H1 (cell line): ENCODE measurements around the gene HES7. TPM values are rescaled to one million over a fixed set of nuclear protein-coding genes. Genes with fewer than 3 reads are reported as not detected.

ENCODE experiments used
- CHD7 ChIP-seq: fragments of 300-600 bp; sonication (generic); IDR thresholded peaks from 2 replicates; pipeline ENCODE4 v1.7.1; 2012; ENCODE audit warnings: low read length, moderate library complexity, mild to moderate bottlenecking, inconsistent platforms; ENCODE audit not compliant: insufficient replicate concordance
- CTCF ChIP-seq, 3 experiments: IDR thresholded peaks; 1 replicate in 2 of 3; 2 replicates in 1 of 3; pipeline versions ENCODE4 v1.5.1 to v1.6.1; 2011; ENCODE audit warnings: low read length in 3 of 3, mild to moderate bottlenecking in 3 of 3, inconsistent platforms in 2 of 3, low read depth in 1 of 3, moderate library complexity in 1 of 3; ENCODE audit not compliant: insufficient read depth in 1 of 3; ENCODE audit errors: control extremely low read depth in 1 of 3
- FOSL1 ChIP-seq: IDR thresholded peaks from 2 replicates; pipeline ENCODE4 v1.6.1; 2011; ENCODE audit warnings: mild to moderate bottlenecking, low read depth, low read length, moderate library complexity; ENCODE audit not compliant: insufficient read depth
- JUND ChIP-seq: IDR thresholded peaks from 2 replicates; pipeline ENCODE4 v1.6.1; 2011; ENCODE audit warnings: mild to moderate bottlenecking, improper control_type of control experiment, low read length
- MAX ChIP-seq: IDR thresholded peaks from 2 replicates; pipeline ENCODE4 v1.6.1; 2012; ENCODE audit warnings: inconsistent platforms
- RAD21 ChIP-seq, 2 experiments: IDR thresholded peaks in 1 of 2; conservative IDR thresholded peaks in 1 of 2; 2 replicates each; pipeline ENCODE4 v1.6.1; 2011; ENCODE audit warnings: low read depth in 2 of 2, low read length in 2 of 2, improper control_type of control experiment in 1 of 2, inconsistent platforms in 1 of 2, mild to moderate bottlenecking in 1 of 2, moderate library complexity in 1 of 2
- polyA plus RNA-seq, 7 experiments: library from polyadenylated mRNA; depleted of rRNA in 3 of 7; stranded (reverse) in 5 of 7; unstranded in 2 of 7; fragments of >200 nt in 5 of 7; fragments of 200-250 nt in 2 of 7; gene quantifications; 1 replicate in 5 of 7; 2 replicates in 1 of 7; 4 replicates in 1 of 7; pipeline versions ENCODE4 v1.2.1 to v1.2.3, GENCODE V29; 2011 to 2013; ENCODE audit warnings: missing spikeins in 2 of 7, mixed read lengths in 2 of 7
- total RNA-seq: library from RNA; stranded (reverse); fragmentation: NEBNext Ultra II Directional; extraction: Animal tissue kit (Norgen Biotek cat#: 25700); gene quantifications from 2 replicates; pipeline ENCODE4 v1.2.1, GENCODE V29; 2021

Gene HES7
- total and polyA plus RNA-seq, 2 of the 8 experiments (the other 6 are each of a cell fraction or from before 2014, with no cell fraction given), result 0.20 to 0.32 TPM

GRCh38 chr17:8118769-8119580 is 4.9 kb downstream of the HES7 start (continued):
- TF ChIP-seq CHD7, result no peak
- TF ChIP-seq RAD21 (IDR thresholded peaks at IDR 0.05 in 1 of 2, conservative IDR thresholded peaks at IDR 0.05 in 1 of 2; ENCODE audit: low read depth in 2 of 2, low read length in 2 of 2), result peak; percentile 58 to 72
- no peak for TF ChIP-seq MAX
- peak; percentile 25; the same call in 1 of the 2 replicates for TF ChIP-seq JUND
- no peak for TF ChIP-seq FOSL1
- TF ChIP-seq CTCF (IDR thresholded peaks at IDR 0.05; ENCODE audit: control extremely low read depth in 1 of 3, insufficient read depth in 1 of 3, low read depth in 1 of 3, low read length in 3 of 3), result peak; percentile 78 to 92 (median 81)
